ENCODE measurements around the gene KIF21A.

KIF21A gene

GRCh38 chr12:39331539-39332261 is 111.2 kb downstream of the KIF21A start:
- Histone ChIP-seq H2BK12ac (ENCODE audit: low read length) (no peak overlapping the region), H3K9me3 (replicated peaks in 1 of 2; ENCODE audit: control insufficient read depth in 2 of 2, insufficient read depth in 1 of 2, low read depth in 1 of 2, low read length in 2 of 2) (no peaks in the 10 kb centered on the region), H2AK5ac (ENCODE audit: low read depth, low read length) (no peak overlapping the region), H3K4ac (ENCODE audit: low read length) (no peak overlapping the region), H4K91ac (ENCODE audit: low read depth, low read length, poor library complexity) (no peak overlapping the region), H3K79me1 (ENCODE audit: low read depth, low read length) (no peaks in the 10 kb centered on the region), H2BK120ac (ENCODE audit: low read depth, low read length) (no peak overlapping the region), H3K18ac (ENCODE audit: low read length) (no peak overlapping the region), H3K27me3 (ENCODE audit: control insufficient read depth in 3 of 3, insufficient read depth in 3 of 3, low read depth in 1 of 3, low read length in 3 of 3) (no peaks in the 10 kb centered on the region), H3K4me3 (ENCODE audit: low read length in 2 of 2) (no peak overlapping the region), H3K14ac (ENCODE audit: low read length) (no peak overlapping the region), H4K8ac (ENCODE audit: low read depth, low read length) (no peak overlapping the region), H3K36me3 (replicated peaks in 1 of 2; ENCODE audit: control insufficient read depth in 2 of 2, insufficient read depth in 2 of 2, low read length in 2 of 2) (peaks cover 8 to 98% of the 10 kb centered on the region in 2 donors), H3K4me2 (ENCODE audit: insufficient read depth, low read length, poor library complexity, severe bottlenecking) (no peak overlapping the region), H3K23ac (ENCODE audit: low read depth, low read length, poor library complexity) (no peak overlapping the region), H3K27ac (replicated peaks; ENCODE audit: low read length) (no peak overlapping the region), H3K4me1 (ENCODE audit: control insufficient read depth in 2 of 2, insufficient read depth in 1 of 2, low read depth in 1 of 2, low read length in 2 of 2) (no peaks in the 10 kb centered on the region), H2BK15ac (ENCODE audit: low read length) (no peak overlapping the region), H2AFZ (ENCODE audit: low read length) (no peak overlapping the region), H3K9ac (ENCODE audit: low read depth, low read length, poor library complexity) (no peak overlapping the region), H2BK5ac (ENCODE audit: low read length) (no peak overlapping the region)
- no CpG with 5 or more reads among the region's 2 CpGs for WGBS, 2 donors (ENCODE audit: extremely low coverage in 2 of 2, insufficient read length in 2 of 2, insufficient replicate concordance in 1 of 2)
- DNase-seq (ENCODE audit: low spot score) = no peak

GRCh38 chr12:39329876-39330275 is 113.0 kb downstream of the KIF21A start:
- no peak overlapping the region for H4K91ac ChIP-seq (ENCODE audit: low read depth, low read length, poor library complexity)
- H2AFZ ChIP-seq (ENCODE audit: low read length) = no peak overlapping the region
- no peak overlapping the region for H3K4me3 ChIP-seq (ENCODE audit: low read length in 2 of 2)
- no peak overlapping the region for H3K4me2 ChIP-seq (ENCODE audit: insufficient read depth, low read length, poor library complexity, severe bottlenecking)
- H3K4me1 ChIP-seq (ENCODE audit: control insufficient read depth in 2 of 2, insufficient read depth in 1 of 2, low read depth in 1 of 2, low read length in 2 of 2) = no peaks in the 10 kb centered on the region
- H3K27me3 ChIP-seq (ENCODE audit: control insufficient read depth in 3 of 3, insufficient read depth in 3 of 3, low read depth in 1 of 3, low read length in 3 of 3) = no peaks in the 10 kb centered on the region
- DNase-seq (ENCODE audit: low spot score) = no peak
- H3K9ac ChIP-seq (ENCODE audit: low read depth, low read length, poor library complexity) = no peak overlapping the region
- H3K18ac ChIP-seq (ENCODE audit: low read length) = no peak overlapping the region
- H2BK120ac ChIP-seq (ENCODE audit: low read depth, low read length) = no peak overlapping the region
- H2BK15ac ChIP-seq (ENCODE audit: low read length) = no peak overlapping the region
- H3K9me3 ChIP-seq (replicated peaks in 1 of 2; ENCODE audit: control insufficient read depth in 2 of 2, insufficient read depth in 1 of 2, low read depth in 1 of 2, low read length in 2 of 2) = no peaks in the 10 kb centered on the region
- H4K8ac ChIP-seq (ENCODE audit: low read depth, low read length) = no peak overlapping the region
- no peaks in the 10 kb centered on the region for H3K79me1 ChIP-seq (ENCODE audit: low read depth, low read length)
- H2BK12ac ChIP-seq (ENCODE audit: low read length) = no peak overlapping the region
- no peak overlapping the region for H2BK5ac ChIP-seq (ENCODE audit: low read length)
- H2AK5ac ChIP-seq (ENCODE audit: low read depth, low read length) = no peak overlapping the region
- no peak overlapping the region for H3K27ac ChIP-seq (replicated peaks; ENCODE audit: low read length)
- H3K14ac ChIP-seq (ENCODE audit: low read length) = no peak overlapping the region
- H3K36me3 ChIP-seq (replicated peaks in 1 of 2; ENCODE audit: control insufficient read depth in 2 of 2, insufficient read depth in 2 of 2, low read length in 2 of 2) = peaks cover 8 to 98% of the 10 kb centered on the region in 2 donors
- 100% methylated on average over 1 of the region's 4 CpGs; no CpG with 5 or more reads in 1 of the 2 donors for WGBS, 2 donors (ENCODE audit: extremely low coverage in 2 of 2, insufficient read length in 2 of 2, insufficient replicate concordance in 1 of 2)
- H3K4ac ChIP-seq (ENCODE audit: low read length) = no peak overlapping the region
- H3K23ac ChIP-seq (ENCODE audit: low read depth, low read length, poor library complexity) = no peak overlapping the region

- H3K27me3 ChIP-seq (ENCODE audit: control insufficient read depth in 3 of 3, insufficient read depth in 3 of 3, low read depth in 1 of 3, low read length in 3 of 3) = no peaks in the 10 kb centered on the region
- no peak overlapping the region for H4K8ac ChIP-seq (ENCODE audit: low read depth, low read length)
- no peak overlapping the region for H3K23ac ChIP-seq (ENCODE audit: low read depth, low read length, poor library complexity)
- no peak overlapping the region for H3K4ac ChIP-seq (ENCODE audit: low read length)
- no peak overlapping the region for H3K9ac ChIP-seq (ENCODE audit: low read depth, low read length, poor library complexity)
- no peak overlapping the region for H3K14ac ChIP-seq (ENCODE audit: low read length)
- H3K4me1 ChIP-seq (ENCODE audit: control insufficient read depth in 2 of 2, insufficient read depth in 1 of 2, low read depth in 1 of 2, low read length in 2 of 2) = no peaks in the 10 kb centered on the region
- H2BK12ac ChIP-seq (ENCODE audit: low read length) = no peak overlapping the region
- no peak overlapping the region for H3K4me3 ChIP-seq (ENCODE audit: low read length in 2 of 2)
- no peak overlapping the region for H3K27ac ChIP-seq (replicated peaks; ENCODE audit: low read length)
- no peak for DNase-seq (ENCODE audit: low spot score)
- H3K9me3 ChIP-seq (replicated peaks in 1 of 2; ENCODE audit: control insufficient read depth in 2 of 2, insufficient read depth in 1 of 2, low read depth in 1 of 2, low read length in 2 of 2) = no peaks in the 10 kb centered on the region
- peaks cover 8 to 98% of the 10 kb centered on the region in 2 donors for H3K36me3 ChIP-seq (replicated peaks in 1 of 2; ENCODE audit: control insufficient read depth in 2 of 2, insufficient read depth in 2 of 2, low read length in 2 of 2)
- H2BK15ac ChIP-seq (ENCODE audit: low read length) = no peak overlapping the region
- no peak overlapping the region for H2BK5ac ChIP-seq (ENCODE audit: low read length)
- no peak overlapping the region for H2BK120ac ChIP-seq (ENCODE audit: low read depth, low read length)
- H2AFZ ChIP-seq (ENCODE audit: low read length) = no peak overlapping the region
- no peak overlapping the region for H3K18ac ChIP-seq (ENCODE audit: low read length)
- no CpG with 5 or more reads among the region's 1 CpG for WGBS, 2 donors (ENCODE audit: extremely low coverage in 2 of 2, insufficient read length in 2 of 2, insufficient replicate concordance in 1 of 2)
- H4K91ac ChIP-seq (ENCODE audit: low read depth, low read length, poor library complexity) = no peak overlapping the region
- H3K79me1 ChIP-seq (ENCODE audit: low read depth, low read length) = no peaks in the 10 kb centered on the region
- no peak overlapping the region for H3K4me2 ChIP-seq (ENCODE audit: insufficient read depth, low read length, poor library complexity, severe bottlenecking)
- H2AK5ac ChIP-seq (ENCODE audit: low read depth, low read length) = no peak overlapping the region
Measured at GRCh38 chr12:39329018-39329417, 113.9 kb downstream of the KIF21A start.

GRCh38 chr12:39327965-39328364 is 115.0 kb downstream of the KIF21A start:
- no peak overlapping the region for H2AK5ac ChIP-seq (ENCODE audit: low read depth, low read length)
- no peak for DNase-seq (ENCODE audit: low spot score)
- H3K4ac ChIP-seq (ENCODE audit: low read length) = no peak overlapping the region
- H3K79me1 ChIP-seq (ENCODE audit: low read depth, low read length) = no peaks in the 10 kb centered on the region
- H3K4me2 ChIP-seq (ENCODE audit: insufficient read depth, low read length, poor library complexity, severe bottlenecking) = no peak overlapping the region
- no peak overlapping the region for H4K8ac ChIP-seq (ENCODE audit: low read depth, low read length)
- H2AFZ ChIP-seq (ENCODE audit: low read length) = no peak overlapping the region
- H4K91ac ChIP-seq (ENCODE audit: low read depth, low read length, poor library complexity) = no peak overlapping the region
- H2BK12ac ChIP-seq (ENCODE audit: low read length) = no peak overlapping the region
- H2BK120ac ChIP-seq (ENCODE audit: low read depth, low read length) = no peak overlapping the region
- H3K27ac ChIP-seq (replicated peaks; ENCODE audit: low read length) = no peak overlapping the region
- H2BK5ac ChIP-seq (ENCODE audit: low read length) = no peak overlapping the region
- WGBS, 2 donors (ENCODE audit: extremely low coverage in 2 of 2, insufficient read length in 2 of 2, insufficient replicate concordance in 1 of 2) = no CpG with 5 or more reads among the region's 6 CpGs
- H3K9me3 ChIP-seq (replicated peaks in 1 of 2; ENCODE audit: control insufficient read depth in 2 of 2, insufficient read depth in 1 of 2, low read depth in 1 of 2, low read length in 2 of 2) = no peaks in the 10 kb centered on the region
- no peak overlapping the region for H2BK15ac ChIP-seq (ENCODE audit: low read length)
- H3K4me1 ChIP-seq (ENCODE audit: control insufficient read depth in 2 of 2, insufficient read depth in 1 of 2, low read depth in 1 of 2, low read length in 2 of 2) = no peaks in the 10 kb centered on the region
- H3K27me3 ChIP-seq (ENCODE audit: control insufficient read depth in 3 of 3, insufficient read depth in 3 of 3, low read depth in 1 of 3, low read length in 3 of 3) = no peaks in the 10 kb centered on the region
- peaks cover 7 to 94% of the 10 kb centered on the region in 2 donors for H3K36me3 ChIP-seq (replicated peaks in 1 of 2; ENCODE audit: control insufficient read depth in 2 of 2, insufficient read depth in 2 of 2, low read length in 2 of 2)
- H3K18ac ChIP-seq (ENCODE audit: low read length) = no peak overlapping the region
- H3K23ac ChIP-seq (ENCODE audit: low read depth, low read length, poor library complexity) = no peak overlapping the region
- H3K14ac ChIP-seq (ENCODE audit: low read length) = no peak overlapping the region
- H3K9ac ChIP-seq (ENCODE audit: low read depth, low read length, poor library complexity) = no peak overlapping the region
- no peak overlapping the region for H3K4me3 ChIP-seq (ENCODE audit: low read length in 2 of 2)
